GM19397 (cell line): ENCODE results near the gene AARS2.
"Not testable (repeated sequence)": the region's sequence is repeated elsewhere in the genome, so short reads cannot be mapped to it uniquely, and the experiment has no call there.

Experiments used
- ATAC-seq: cut with Tn5 transposase; IDR thresholded peaks from one replicate; pipeline ENCODE4 v1.9.1; 2021; ENCODE audit warnings: mild to moderate bottlenecking, moderate library complexity; ENCODE audit not compliant: unreplicated experiment

AARS2 gene

DNA sequence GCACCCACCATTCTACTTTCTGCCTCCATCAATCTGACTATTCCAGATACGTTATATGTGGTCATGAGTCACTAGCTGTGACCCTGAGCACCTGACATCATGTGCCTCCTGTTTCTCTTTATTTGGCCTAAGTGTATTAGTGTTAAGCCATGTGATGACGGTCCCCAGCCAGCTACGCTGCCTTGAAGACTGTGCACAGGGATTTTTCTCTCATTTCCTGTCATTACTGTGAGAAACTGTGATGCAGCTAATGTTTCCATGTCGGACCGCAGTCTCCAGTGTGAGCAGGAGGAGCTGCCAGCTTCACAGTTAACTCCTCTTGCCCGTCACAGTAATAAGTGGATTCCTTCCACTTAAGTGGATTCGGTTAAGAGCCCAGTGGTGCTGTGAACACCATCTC, 19.4 kb upstream of the AARS2 start:
- no peak for ATAC-seq

DNA sequence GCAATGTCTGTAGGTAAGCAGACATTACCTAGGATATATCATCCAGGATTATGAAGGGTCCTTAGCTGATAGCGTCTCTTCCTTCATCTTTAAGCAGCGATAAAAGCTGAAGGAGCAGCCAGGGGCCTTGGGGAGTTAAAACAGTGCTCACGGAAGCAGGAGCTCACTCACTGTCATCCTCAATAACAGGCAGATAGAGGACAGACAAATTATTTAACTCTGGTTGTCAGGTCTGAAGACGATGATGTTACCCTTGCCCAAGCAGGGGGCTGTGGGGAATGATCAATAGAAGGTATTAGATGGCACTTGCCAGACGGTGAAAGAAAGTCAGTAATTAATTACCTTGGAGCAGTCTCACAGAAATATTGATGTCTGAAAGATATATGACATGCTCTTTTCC, 16.7 kb upstream of the AARS2 start:
- no peak for ATAC-seq

DNA sequence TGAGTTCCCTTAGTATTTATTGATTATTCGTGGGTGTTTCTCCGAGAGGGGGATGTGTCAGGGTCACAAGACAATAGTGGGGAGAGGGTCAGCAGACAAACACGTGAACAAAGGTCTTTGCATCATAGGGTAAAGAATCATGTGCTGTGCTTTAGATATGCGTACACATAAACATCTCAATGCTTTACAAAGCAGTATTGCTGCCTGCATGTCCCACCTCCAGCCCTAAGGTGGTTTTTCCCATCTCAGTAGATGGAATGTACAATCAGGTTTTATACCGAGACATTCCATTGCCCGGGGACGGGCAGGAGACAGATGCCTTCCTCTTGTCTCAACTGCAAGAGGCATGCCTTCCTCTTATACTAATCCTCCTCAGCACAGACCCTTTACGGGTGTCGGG, 15.1 kb upstream of the AARS2 start:
- not testable (repeated sequence) for ATAC-seq

DNA sequence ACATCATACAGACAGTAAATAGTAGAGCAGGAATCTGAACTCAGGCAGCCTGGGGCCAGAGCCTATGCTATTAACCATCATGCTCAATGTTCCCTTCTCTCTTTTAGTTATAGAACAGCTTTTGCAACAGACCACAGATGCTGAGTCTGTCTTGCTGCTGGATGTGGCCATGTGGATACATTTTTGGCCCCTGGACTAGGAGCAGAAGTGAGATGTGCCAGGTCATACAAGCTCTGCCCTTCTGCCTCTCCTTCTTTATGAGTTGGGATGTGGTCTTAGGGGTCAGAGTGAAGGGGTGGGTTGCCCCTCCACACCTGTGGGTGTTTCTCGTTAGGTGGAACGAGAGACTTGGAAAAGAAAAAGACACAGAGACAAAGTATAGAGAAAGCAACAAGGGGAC, 14.6 kb upstream of the AARS2 start:
- no peak for ATAC-seq

DNA sequence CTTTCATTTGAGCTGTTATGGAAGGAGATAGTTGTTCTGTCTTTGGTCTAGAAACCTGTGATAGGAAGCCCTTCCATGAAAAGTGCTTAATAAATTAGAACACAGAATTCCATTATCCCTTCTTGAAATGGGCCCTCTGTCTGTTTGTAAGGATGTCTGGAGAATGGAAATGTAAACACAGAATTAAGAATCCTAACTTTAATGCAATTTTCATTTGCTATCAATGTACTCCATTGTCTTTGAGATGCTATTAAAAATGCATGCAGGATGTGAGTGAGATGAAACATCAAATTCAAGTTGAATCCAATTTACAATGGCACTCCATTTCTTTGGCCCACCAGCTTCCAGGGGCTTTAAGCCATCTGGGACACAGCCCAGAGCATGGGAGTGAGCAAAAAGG, 13.9 kb upstream of the AARS2 start:
- ATAC-seq = no peak

DNA sequence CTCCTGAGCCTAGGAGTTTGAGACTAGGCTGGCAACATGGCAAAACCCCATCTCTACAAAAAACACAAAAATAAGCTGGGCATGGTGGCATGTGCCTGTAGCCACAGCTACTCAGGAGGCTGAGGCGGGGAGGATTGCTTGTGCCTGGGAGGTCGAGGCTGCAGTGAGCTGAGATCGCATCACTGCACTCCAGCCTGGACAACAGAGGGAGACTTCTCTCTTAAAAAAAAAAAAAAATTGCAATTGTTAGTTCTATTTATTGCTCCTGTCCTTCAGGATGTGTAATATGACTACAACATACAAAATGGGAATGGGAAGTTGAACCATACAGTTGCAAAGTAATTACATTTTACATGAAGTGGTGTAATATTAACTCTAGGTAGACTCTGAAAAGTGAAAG, 8.1 kb upstream of the AARS2 start:
- no peak for ATAC-seq

DNA sequence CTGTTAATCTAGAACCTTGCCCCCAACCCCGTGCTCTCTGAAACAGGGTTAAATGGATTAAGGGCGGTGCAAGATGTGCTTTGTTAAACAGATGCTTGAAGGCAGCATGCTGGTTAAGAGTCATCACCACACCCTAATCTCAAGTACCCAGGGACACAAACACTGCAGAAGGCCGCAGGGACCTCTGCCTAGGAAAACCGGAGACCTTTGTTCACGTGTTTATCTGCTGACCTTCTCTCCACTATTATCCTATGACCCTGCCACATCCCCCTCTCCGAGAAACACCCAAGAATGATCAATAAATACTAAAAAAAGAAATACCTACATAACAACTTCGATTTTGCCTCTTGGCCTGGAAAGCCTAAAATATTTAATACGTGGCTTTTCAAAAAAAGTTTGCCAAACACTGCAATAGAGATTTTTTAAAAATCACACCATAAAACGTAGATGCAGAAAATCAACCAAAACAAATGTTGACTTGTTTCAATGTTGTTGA, 4.0 kb upstream of the AARS2 start:
- not testable (repeated sequence) for ATAC-seq

DNA sequence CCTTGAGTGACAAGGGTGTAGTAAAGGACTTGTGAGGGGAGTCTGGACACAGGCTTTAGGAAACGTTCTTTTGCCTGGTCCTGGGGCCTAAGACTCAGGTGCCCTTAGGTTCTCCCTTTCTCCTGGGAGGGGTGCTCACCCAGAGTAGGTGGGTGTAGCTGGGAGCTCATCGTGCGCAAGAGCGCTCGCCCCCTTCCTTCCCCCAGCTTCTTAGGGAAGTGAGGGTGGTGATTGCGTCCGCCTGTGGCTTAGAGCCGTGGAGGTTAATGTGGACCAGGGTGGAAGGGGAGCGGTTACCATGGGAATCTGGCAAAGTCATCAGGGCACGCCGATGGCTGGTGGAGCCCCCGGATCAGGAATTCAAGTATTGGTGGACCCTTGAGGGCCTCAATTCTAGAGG, 3.3 kb upstream of the AARS2 start:
- no peak for ATAC-seq

DNA sequence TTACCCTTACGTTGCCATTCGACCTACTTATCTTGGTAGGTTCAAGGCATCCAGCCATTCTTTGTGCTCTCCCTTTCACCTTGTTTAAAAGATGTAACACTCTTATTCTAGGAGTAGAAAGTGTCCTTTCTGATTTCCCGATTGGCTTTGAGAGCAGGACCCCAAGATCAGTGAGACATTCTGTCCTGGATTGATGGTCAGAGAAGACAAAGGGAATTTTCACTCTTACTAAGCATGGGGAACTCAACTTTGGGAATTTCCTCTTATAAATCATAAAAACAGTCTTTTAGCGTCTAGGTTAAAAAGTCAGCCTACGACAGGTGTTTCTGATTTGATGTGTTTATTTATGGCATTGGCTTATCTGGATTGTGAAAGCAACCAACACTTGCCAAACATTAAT, 2.8 kb upstream of the AARS2 start:
- no peak for ATAC-seq

DNA sequence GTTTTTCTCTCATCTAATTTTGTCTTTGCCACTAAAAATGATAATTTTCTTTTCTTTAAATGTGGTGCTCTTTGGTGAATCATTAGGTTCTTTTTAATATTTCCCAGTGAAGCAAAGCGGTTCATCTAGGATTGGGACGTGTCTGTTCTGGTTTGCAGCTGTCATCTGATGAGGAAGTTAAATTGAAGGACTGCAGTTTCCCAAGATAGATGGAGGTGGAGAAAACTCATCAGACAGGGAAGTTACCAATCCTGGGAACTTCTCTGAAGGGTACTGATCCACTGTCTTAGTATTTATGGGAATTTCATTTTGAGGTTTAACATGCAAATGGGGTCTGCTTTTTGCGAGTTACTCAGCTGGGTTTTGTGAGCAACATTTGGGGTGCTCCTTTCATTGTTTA, 2.4 kb upstream of the AARS2 start:
- ATAC-seq = no peak

DNA sequence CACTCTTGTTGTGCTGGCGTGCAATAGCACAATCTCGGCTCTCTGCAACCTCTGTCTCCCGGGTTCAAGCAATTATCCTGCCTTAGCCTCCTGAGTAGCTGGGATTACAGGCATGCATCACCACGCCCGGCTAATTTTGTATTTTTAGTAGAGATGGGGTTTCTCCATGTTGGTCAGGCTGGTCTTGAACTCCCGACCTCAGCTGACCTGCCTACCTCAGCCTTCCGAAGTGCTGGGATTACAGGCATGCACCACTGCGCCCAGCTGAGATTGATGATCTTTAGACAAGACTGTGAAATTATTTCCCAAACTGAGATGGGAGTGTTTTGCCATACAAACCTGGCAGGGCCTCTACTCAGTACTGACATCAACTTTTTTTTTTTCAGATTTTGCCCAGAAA, 1.5 kb upstream of the AARS2 start:
- ATAC-seq = not testable (repeated sequence)

DNA sequence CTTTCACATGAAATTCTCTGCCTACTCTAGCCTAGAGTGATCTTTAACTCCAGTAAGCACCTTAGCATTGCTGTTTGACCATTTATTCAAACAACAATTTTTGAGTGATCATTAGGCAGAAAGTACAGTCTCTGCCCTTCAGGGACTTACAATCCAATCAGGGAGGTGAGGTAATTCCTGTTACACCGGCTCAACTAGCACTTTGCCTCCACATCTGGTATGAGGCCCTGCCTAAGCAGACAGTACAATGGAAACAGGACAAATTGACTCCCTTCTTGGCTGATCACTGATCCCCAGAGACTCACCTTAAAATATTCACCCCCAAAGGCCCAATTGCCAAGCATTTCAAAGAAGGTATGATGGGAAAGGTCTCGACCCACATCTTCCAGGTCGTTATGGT, 1.4 kb downstream of the AARS2 start:
- ATAC-seq = no peak

DNA sequence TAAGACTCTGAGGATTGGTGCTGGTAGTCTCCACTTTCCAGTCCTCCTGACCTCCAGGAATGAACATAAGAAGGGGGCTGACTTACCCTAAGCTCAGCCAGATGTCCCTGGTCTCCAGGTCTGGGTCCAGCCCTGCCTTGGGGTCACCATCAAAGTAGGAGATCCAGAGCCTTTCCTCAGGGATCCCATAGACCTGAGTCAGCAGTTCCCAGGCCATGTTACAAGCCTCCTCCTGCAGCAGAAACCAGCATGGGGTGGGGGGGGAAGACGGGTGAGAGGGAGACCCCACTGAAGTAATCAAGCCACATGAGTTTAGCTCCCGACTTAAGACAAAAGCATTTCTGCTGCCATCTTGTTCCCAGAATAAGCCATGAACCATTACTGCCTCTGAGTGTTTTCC, 1.8 kb downstream of the AARS2 start:
- no peak for ATAC-seq

DNA sequence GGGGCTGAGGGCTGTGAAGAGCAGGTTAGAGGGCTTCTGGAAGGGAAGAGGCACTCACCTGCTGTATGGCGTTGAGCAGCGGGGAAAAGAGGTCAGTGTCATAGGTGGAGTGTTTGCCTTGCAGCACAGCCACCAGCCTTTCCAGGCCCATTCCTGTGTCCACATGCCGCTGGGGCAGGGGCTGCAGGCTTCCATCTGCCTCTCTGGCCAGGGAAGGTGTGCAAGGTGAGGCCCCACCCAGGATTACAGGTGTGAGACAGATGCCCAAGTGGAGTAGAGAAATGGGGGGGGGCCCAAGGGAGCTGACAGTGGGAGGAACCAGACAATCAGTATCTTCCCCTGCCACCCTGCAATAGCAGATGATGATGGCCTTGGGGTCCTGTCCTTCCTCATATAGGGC, 2.9 kb downstream of the AARS2 start:
- no peak for ATAC-seq

DNA sequence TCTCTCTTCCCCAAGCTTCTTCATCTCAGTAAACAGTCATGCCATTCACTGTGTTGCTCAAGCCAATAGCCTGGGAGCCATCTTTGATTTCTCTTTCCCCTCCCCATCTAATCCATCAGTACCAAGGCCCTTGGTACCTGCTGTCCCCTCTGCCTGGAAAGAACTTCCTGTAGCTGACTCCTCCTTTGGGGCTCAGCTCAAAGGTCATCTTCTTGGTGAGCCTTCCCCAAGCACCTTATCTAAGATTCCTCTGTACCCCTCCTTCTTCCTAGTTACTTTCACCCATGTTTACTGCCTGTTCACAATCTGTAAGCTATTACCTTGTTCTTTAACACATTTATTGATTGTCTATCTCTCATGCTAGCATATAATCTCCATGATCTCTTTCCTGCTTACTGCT, 3.5 kb downstream of the AARS2 start:
- no peak for ATAC-seq

DNA sequence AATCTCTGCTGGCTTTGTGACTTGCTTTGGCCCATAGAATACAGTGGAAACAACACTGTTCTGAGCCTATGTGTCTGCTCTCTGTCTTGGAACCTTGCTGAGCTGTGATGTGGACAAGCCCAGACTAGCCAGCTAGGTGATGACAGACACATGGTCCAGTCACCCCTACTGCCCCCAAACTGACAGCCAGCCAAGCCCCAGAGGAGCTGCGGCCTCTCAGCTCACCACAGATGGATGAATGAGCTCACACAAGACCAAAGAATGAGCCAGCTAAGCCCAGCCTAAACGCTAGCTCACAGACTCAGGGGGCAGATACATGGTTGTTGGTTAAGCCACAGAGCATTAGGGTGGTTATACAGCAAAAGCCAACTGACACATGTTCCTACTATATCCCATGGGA, 4.1 kb downstream of the AARS2 start:
- ATAC-seq = no peak

DNA sequence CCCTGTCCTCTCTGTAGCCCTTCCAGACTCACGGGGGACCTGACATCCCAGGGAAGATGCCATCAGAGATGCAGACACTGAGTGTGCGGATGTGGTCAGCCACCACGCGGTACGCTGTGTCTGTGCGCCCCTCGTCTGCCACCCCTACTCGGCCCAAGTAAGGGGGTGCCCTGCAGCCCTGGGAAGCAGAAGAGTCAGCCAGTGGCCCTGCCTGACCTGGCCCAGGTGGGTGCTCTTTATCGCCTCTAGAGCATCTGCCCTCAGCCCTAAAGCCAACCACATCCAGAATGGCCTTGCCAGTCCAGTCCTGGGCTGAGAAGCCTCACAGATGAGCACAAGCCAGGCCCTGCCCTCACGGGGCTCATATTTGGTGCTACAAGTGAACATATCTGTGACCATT, 5.9 kb downstream of the AARS2 start:
- ATAC-seq = no peak

DNA sequence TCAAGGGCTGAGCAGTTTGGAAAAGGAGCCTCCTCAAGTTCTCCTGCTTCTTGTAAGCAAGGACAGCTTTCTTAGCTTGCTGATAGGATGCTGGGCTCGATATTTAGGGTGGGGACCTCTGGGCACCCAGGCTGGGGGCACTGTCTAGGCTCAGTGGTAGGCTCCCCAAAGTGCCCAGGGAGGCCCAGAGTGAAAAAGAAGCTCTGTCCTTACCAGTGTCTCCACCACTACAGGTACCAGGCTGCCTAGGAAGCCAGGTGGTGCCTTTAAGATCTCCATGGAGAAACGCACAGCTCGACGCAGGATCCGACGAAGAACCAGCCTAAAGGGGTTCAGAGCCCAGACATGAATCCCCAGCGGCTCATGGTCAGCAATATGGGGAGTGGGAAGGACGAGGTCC, 6.4 kb downstream of the AARS2 start:
- no peak for ATAC-seq

DNA sequence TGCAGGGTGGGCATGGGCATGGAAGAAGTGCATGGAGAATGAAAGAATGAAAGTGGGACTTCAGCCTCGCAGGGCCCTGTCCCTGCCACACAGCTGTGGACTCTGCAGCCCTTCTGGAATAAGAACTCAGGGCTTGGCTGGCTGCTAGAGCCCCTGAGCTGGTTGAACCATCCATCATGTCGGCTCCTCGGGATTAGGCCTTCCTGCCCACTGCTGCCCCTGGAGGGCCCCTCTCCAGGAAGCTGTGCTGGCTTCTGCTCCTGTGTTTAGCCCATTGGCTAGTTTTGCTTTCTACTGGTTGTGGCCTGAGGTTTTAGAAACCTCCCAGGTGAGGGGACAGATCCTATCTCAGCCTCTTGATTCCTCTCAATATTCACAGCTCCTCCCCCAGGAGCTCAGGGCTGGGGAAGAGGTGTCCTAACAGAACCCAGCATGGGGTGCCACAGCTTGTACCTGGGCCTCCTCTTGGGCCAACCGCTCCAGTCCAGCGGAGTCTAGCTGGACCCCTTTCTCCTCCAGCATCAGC, 7.9 kb downstream of the AARS2 start:
- no peak for ATAC-seq

DNA sequence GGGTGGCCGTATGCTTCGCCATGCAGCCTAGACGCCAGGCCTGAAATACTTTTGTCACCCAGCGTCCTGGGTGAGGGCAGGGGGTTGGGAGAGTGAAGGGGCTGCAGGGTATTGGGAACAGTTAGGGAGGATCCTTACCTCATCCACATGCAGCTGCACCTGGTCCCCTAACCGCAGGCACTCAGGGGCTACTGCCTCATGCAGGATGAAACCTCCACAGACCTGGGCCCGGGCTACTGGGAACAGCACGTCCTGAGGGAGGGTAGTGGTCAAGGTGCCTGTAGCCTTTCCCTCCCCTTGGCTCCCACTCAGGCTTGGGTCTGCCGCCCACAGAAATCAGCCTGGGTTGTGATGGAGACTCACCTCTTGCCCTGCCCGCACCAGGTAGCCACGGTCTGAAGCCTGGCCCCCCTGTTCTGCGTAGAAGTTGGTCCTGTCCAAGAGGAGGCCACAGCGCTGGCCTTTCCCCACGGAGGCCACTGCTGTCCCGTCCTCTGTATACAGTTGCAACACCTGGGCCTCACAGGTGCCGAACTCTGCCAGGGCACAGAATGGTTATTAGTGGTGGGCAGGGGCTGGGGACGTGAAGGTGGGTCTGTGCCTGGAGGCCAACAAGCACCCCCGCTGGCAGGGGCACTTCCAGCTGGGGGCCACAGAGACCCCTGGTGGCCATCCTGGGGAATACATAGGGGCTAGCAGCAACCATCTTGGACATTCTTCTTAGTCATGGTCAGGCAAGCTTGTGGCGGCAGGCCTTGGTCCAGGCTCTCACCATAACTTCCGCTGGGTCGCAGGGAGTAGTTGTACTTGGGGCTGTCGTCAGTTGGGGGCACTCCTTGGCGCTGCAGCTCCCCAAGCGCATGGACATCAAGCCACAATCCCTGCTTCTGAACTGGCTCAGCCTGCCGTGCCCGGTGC, 8.6 kb downstream of the AARS2 start:
- no peak for ATAC-seq

DNA sequence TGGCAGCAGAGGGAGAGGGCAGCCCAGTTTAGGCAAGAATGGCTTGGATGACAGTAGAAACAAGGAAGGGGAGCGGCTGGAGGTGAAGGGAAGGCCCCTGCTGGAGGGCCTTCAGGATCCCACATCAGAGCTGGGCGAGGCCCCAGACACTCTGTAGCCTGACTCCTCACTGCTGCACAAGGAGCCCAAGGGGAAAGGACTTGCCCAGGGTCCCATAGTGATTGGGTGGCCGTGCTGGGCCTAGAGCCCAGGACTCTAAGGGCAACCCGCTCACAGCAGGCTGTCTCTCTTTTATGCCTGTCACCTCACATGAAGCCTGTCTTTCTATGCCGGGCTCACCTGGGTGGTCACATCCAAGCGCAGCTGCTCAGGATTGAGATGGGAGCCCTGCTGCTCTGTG, 9.3 kb downstream of the AARS2 start:
- no peak for ATAC-seq

DNA sequence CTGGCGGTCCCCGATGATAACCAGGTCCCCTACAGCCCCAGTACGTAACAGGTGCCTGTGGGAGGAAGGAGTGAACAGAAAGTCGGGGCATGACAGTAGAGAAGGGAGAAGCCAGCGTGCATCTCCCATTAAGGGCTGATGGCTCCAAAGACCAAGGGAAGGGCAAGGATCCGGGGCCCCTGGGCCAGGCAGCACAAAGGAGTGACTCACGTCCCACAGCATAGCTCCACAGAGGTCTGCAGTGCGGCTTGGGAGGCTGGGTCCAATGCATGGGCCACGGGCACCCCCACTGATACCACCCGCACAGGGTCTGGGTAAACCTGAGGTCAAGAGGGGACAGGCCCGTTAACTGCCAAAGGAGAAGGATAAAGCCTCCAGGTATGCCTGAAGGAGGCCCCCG, 10.3 kb downstream of the AARS2 start:
- no peak for ATAC-seq
